Activated naive CD8-positive, alpha-beta T cell treated with anti-CD3 and anti-CD28 coated beads, Interleukin-2, amount 50 U/mL, for 24 hours (primary cell): ENCODE measurements around the gene CX3CR1.

Experiments used
- ATAC-seq: fragments of 150-1000 bp; cut with Tn5 transposase; one replicate; pipeline ENCODE4 v1.10.0; 2021
- DNase-seq: peaks from one replicate; pipeline ENCODE4 v3.0.0; 2021
- H3K27ac Mint-ChIP-seq: one replicate; pipeline ENCODE4 v1.8.0; 2021; ENCODE audit warnings: mild to moderate bottlenecking, mixed read lengths
- H3K27me3 Mint-ChIP-seq: one replicate; pipeline ENCODE4 v1.8.0; 2021; ENCODE audit warnings: mixed read lengths
- H3K36me3 Mint-ChIP-seq: one replicate; pipeline ENCODE4 v1.8.0; 2021; ENCODE audit warnings: low read depth, mixed read lengths
- H3K4me1 Mint-ChIP-seq: one replicate; pipeline ENCODE4 v1.8.0; 2021; ENCODE audit warnings: mixed read lengths
- H3K4me3 Mint-ChIP-seq: one replicate; pipeline ENCODE4 v1.8.0; 2021; ENCODE audit warnings: mild to moderate bottlenecking, moderate library complexity, mixed read lengths
- H3K9me3 Mint-ChIP-seq: one replicate; pipeline ENCODE4 v1.8.0; 2021; ENCODE audit warnings: mixed read lengths

Gene CX3CR1

GRCh38 chr3:39282057-39282456 lies 2.2 kb upstream of the CX3CR1 start:
- Mint-ChIP-seq H3K4me1 (peaks cover 25% of the 10 kb centered on the region), H3K9me3 (no peaks in the 10 kb centered on the region), H3K27me3 (peaks cover 2% of the 10 kb centered on the region), H3K27ac (no peak overlapping the region), H3K4me3 (no peak overlapping the region), H3K36me3 (no peaks in the 10 kb centered on the region)
- DNase-seq = no peak
- ATAC-seq = no peak

- no peak for ATAC-seq
- peak overlapping the region; percentile 13 for H3K4me3 Mint-ChIP-seq
- no peaks in the 10 kb centered on the region for H3K9me3 Mint-ChIP-seq
- H3K27ac Mint-ChIP-seq = peak overlapping the region; percentile 61
- H3K4me1 Mint-ChIP-seq = peaks cover 27% of the 10 kb centered on the region
- H3K27me3 Mint-ChIP-seq = peaks cover 2% of the 10 kb centered on the region
- H3K36me3 Mint-ChIP-seq = no peaks in the 10 kb centered on the region
- DNase-seq = no peak
These were observed 1.7 kb upstream of the CX3CR1 start for GRCh38 chr3:39281533-39281932.

GRCh38 chr3:39280571-39280970 lies 735 bp upstream of the CX3CR1 start:
- peaks cover 27% of the 10 kb centered on the region for H3K4me1 Mint-ChIP-seq
- H3K27ac Mint-ChIP-seq = no peak overlapping the region
- H3K9me3 Mint-ChIP-seq = no peaks in the 10 kb centered on the region
- H3K27me3 Mint-ChIP-seq = peaks cover 2% of the 10 kb centered on the region
- DNase-seq (no peak), ATAC-seq (no peak)
- H3K36me3 Mint-ChIP-seq = no peaks in the 10 kb centered on the region
- no peak overlapping the region for H3K4me3 Mint-ChIP-seq

GRCh38 chr3:39278616-39278935 lies 1.3 kb downstream of the CX3CR1 start:
- H3K36me3 Mint-ChIP-seq = no peaks in the 10 kb centered on the region
- H3K27me3 Mint-ChIP-seq = peaks cover 2% of the 10 kb centered on the region
- peaks cover 15% of the 10 kb centered on the region for H3K4me1 Mint-ChIP-seq
- H3K27ac Mint-ChIP-seq = no peak overlapping the region
- ATAC-seq (no peak), DNase-seq (no peak)
- H3K4me3 Mint-ChIP-seq = peak overlapping the region; percentile 55
- H3K9me3 Mint-ChIP-seq = no peaks in the 10 kb centered on the region

GRCh38 chr3:39277893-39278615 lies 1.8 kb downstream of the CX3CR1 start:
- Mint-ChIP-seq H3K4me3 (peak overlapping the region; percentile 32), H3K27ac (no peak overlapping the region)

GRCh38 chr3:39276746-39277145 lies 3.1 kb downstream of the CX3CR1 start:
- Mint-ChIP-seq H3K4me3 (peak overlapping the region; percentile 5), H3K27ac (no peak overlapping the region), H3K4me1 (peaks cover 14% of the 10 kb centered on the region), H3K9me3 (no peaks in the 10 kb centered on the region), H3K36me3 (no peaks in the 10 kb centered on the region), H3K27me3 (peaks cover 2% of the 10 kb centered on the region)
- DNase-seq (no peak), ATAC-seq (no peak)

More at GRCh38 chr3:39277893-39278615, 1.8 kb downstream of the CX3CR1 start:
- DNase-seq (no peak), ATAC-seq (no peak)
- peaks cover 13% of the 10 kb centered on the region for H3K4me1 Mint-ChIP-seq
- no peaks in the 10 kb centered on the region for H3K9me3 Mint-ChIP-seq
- H3K27me3 Mint-ChIP-seq = peaks cover 2% of the 10 kb centered on the region
- no peaks in the 10 kb centered on the region for H3K36me3 Mint-ChIP-seq

- Mint-ChIP-seq H3K4me1 (peaks cover 12% of the 10 kb centered on the region), H3K27ac (no peak overlapping the region), H3K27me3 (no peaks in the 10 kb centered on the region)
These were observed 3.8 kb downstream of the CX3CR1 start for GRCh38 chr3:39275963-39276593.

GRCh38 chr3:39275052-39275451 lies 4.8 kb downstream of the CX3CR1 start:
- DNase-seq (no peak), ATAC-seq (no peak)
- Mint-ChIP-seq H3K9me3 (no peaks in the 10 kb centered on the region), H3K4me1 (peaks cover 14% of the 10 kb centered on the region), H3K36me3 (no peaks in the 10 kb centered on the region), H3K27me3 (no peaks in the 10 kb centered on the region), H3K4me3 (no peak overlapping the region), H3K27ac (no peak overlapping the region)

More at GRCh38 chr3:39275963-39276593, 3.8 kb downstream of the CX3CR1 start:
- Mint-ChIP-seq H3K36me3 (no peaks in the 10 kb centered on the region), H3K9me3 (no peaks in the 10 kb centered on the region), H3K4me3 (no peak overlapping the region)
- DNase-seq (no peak), ATAC-seq (no peak)

- no peak for DNase-seq
- peaks cover 26% of the 10 kb centered on the region for H3K4me1 Mint-ChIP-seq
- H3K27me3 Mint-ChIP-seq = no peaks in the 10 kb centered on the region
- no peak overlapping the region for H3K27ac Mint-ChIP-seq
- no peak for ATAC-seq
- no peaks in the 10 kb centered on the region for H3K9me3 Mint-ChIP-seq
- H3K4me3 Mint-ChIP-seq = no peak overlapping the region
- no peaks in the 10 kb centered on the region for H3K36me3 Mint-ChIP-seq
These were observed 6.7 kb downstream of the CX3CR1 start for GRCh38 chr3:39273119-39273518.

GRCh38 chr3:39272191-39272590 lies 7.6 kb downstream of the CX3CR1 start:
- peaks cover 2% of the 10 kb centered on the region for H3K36me3 Mint-ChIP-seq
- no peak overlapping the region for H3K4me3 Mint-ChIP-seq
- DNase-seq (no peak), ATAC-seq (no peak)
- H3K27me3 Mint-ChIP-seq = peaks cover 2% of the 10 kb centered on the region
- H3K9me3 Mint-ChIP-seq = no peaks in the 10 kb centered on the region
- no peak overlapping the region for H3K27ac Mint-ChIP-seq
- H3K4me1 Mint-ChIP-seq = peaks cover 35% of the 10 kb centered on the region

- H3K36me3 Mint-ChIP-seq = peaks cover 3% of the 10 kb centered on the region
- H3K27ac Mint-ChIP-seq = no peak overlapping the region
- peaks cover 2% of the 10 kb centered on the region for H3K27me3 Mint-ChIP-seq
- peaks cover 40% of the 10 kb centered on the region for H3K4me1 Mint-ChIP-seq
- ATAC-seq (no peak), DNase-seq (no peak)
- no peak overlapping the region for H3K4me3 Mint-ChIP-seq
- H3K9me3 Mint-ChIP-seq = no peaks in the 10 kb centered on the region
These were observed 8.4 kb downstream of the CX3CR1 start for GRCh38 chr3:39271363-39271914.

GRCh38 chr3:39269528-39269927 lies 10.3 kb downstream of the CX3CR1 start:
- Mint-ChIP-seq H3K4me1 (peaks cover 59% of the 10 kb centered on the region), H3K9me3 (no peaks in the 10 kb centered on the region), H3K4me3 (no peak overlapping the region), H3K27ac (peak overlapping the region; percentile 28), H3K36me3 (peaks cover 3% of the 10 kb centered on the region), H3K27me3 (peaks cover 2% of the 10 kb centered on the region)
- DNase-seq (no peak), ATAC-seq (no peak)

GRCh38 chr3:39268549-39268900 lies 11.3 kb downstream of the CX3CR1 start:
- no peak for ATAC-seq
- H3K27me3 Mint-ChIP-seq = peaks cover 2% of the 10 kb centered on the region
- no peak for DNase-seq
- H3K27ac Mint-ChIP-seq = peak overlapping the region; percentile 98
- H3K4me1 Mint-ChIP-seq = peaks cover 69% of the 10 kb centered on the region
- H3K4me3 Mint-ChIP-seq = no peak overlapping the region
- H3K9me3 Mint-ChIP-seq = no peaks in the 10 kb centered on the region
- peaks cover 5% of the 10 kb centered on the region for H3K36me3 Mint-ChIP-seq

- ATAC-seq = peak; percentile 89
- Mint-ChIP-seq H3K9me3 (no peaks in the 10 kb centered on the region), H3K4me1 (peaks cover 75% of the 10 kb centered on the region), H3K4me3 (peak overlapping the region; percentile 75), H3K27ac (peak overlapping the region; percentile 98), H3K27me3 (peaks cover 2% of the 10 kb centered on the region), H3K36me3 (peaks cover 5% of the 10 kb centered on the region)
- peak; percentile 81 for DNase-seq
These were observed 11.9 kb downstream of the CX3CR1 start for GRCh38 chr3:39267631-39268548.
